Measurements from ENCODE around the gene SPATS2. TPM values are rescaled to one million over a fixed set of nuclear protein-coding genes. Genes with fewer than 3 reads are reported as not detected.
A peak's percentile ranks its signal among the peaks of the same experiment; 100 is the strongest.
"Not testable (repeated sequence)": the region's sequence is repeated elsewhere in the genome, so short reads cannot be mapped to it uniquely, and the experiment has no call there.

Gene SPATS2
- total RNA-seq, 1 donor from 2014 or later, result 7.0 TPM

GRCh38 chr12:49377386-49377785 is 10.1 kb downstream of the SPATS2 start:
- ATAC-seq (ENCODE audit: poor library complexity), result no peak
- no peak for DNase-seq
- intact Hi-C loops (cut with DNase I), result no loop called here

GRCh38 chr12:49380184-49380583 is 12.9 kb downstream of the SPATS2 start:
- ATAC-seq (ENCODE audit: poor library complexity); DNase-seq; intact Hi-C loops (cut with DNase I): not testable (repeated sequence)

GRCh38 chr12:49388682-49389386 is 21.6 kb downstream of the SPATS2 start:
- no peak for ATAC-seq (ENCODE audit: poor library complexity)
- intact Hi-C loops (cut with DNase I), result no loop called here

GRCh38 chr12:49389387-49389703 is 22.1 kb downstream of the SPATS2 start:
- DNase-seq, result no peak
- ATAC-seq (ENCODE audit: poor library complexity), result no peak
- intact Hi-C loops (cut with DNase I), result no loop called here

More at GRCh38 chr12:49388682-49389386, 21.6 kb downstream of the SPATS2 start:
- DNase-seq, result peak; percentile 71

GRCh38 chr12:49397000-49397399 is 29.7 kb downstream of the SPATS2 start:
- DNase-seq, result no peak
- intact Hi-C loops (cut with DNase I), result no loop called here
- ATAC-seq (ENCODE audit: poor library complexity), result no peak

- ATAC-seq (ENCODE audit: poor library complexity) (no peak), DNase-seq (no peak)
- intact Hi-C loops (cut with DNase I), result no loop called here
Observed at GRCh38 chr12:49400304-49400703, 33.0 kb downstream of the SPATS2 start.

- no peak for ATAC-seq (ENCODE audit: poor library complexity)
- no peak for DNase-seq
- intact Hi-C loops (cut with DNase I), result no loop called here
Observed at GRCh38 chr12:49403971-49404450, 36.7 kb downstream of the SPATS2 start.

GRCh38 chr12:49404956-49405355 is 37.7 kb downstream of the SPATS2 start:
- intact Hi-C loops (cut with DNase I), result no loop called here
- ATAC-seq (ENCODE audit: poor library complexity) (no peak), DNase-seq (no peak)

GRCh38 chr12:49410818-49411217 is 43.6 kb downstream of the SPATS2 start:
- ATAC-seq (ENCODE audit: poor library complexity), result no peak
- DNase-seq, result no peak
- intact Hi-C loops (cut with DNase I), result no loop called here

GRCh38 chr12:49413010-49413409 is 45.7 kb downstream of the SPATS2 start:
- intact Hi-C loops (cut with DNase I), result no loop called here
- DNase-seq, result no peak
- ATAC-seq (ENCODE audit: poor library complexity), result no peak

GRCh38 chr12:49413796-49414195 is 46.5 kb downstream of the SPATS2 start:
- ATAC-seq (ENCODE audit: poor library complexity) (no peak), DNase-seq (no peak)
- intact Hi-C loops (cut with DNase I), result no loop called here

GRCh38 chr12:49414364-49414763 is 47.1 kb downstream of the SPATS2 start:
- ATAC-seq (ENCODE audit: poor library complexity) (no peak), DNase-seq (no peak)
- intact Hi-C loops (cut with DNase I), result no loop called here

GRCh38 chr12:49415521-49415970 is 48.3 kb downstream of the SPATS2 start:
- intact Hi-C loops (cut with DNase I), result no loop called here
- ATAC-seq (ENCODE audit: poor library complexity), result no peak
- no peak for DNase-seq

- ATAC-seq (ENCODE audit: poor library complexity) (no peak), DNase-seq (no peak)
- intact Hi-C loops (cut with DNase I), result no loop called here
Observed at GRCh38 chr12:49416892-49417291, 49.6 kb downstream of the SPATS2 start.

GRCh38 chr12:49417558-49417957 is 50.3 kb downstream of the SPATS2 start:
- no peak for DNase-seq
- intact Hi-C loops (cut with DNase I), result no loop called here
- no peak for ATAC-seq (ENCODE audit: poor library complexity)

- no peak for DNase-seq
- intact Hi-C loops (cut with DNase I), result no loop called here
- ATAC-seq (ENCODE audit: poor library complexity), result no peak
Observed at GRCh38 chr12:49420556-49420955, 53.3 kb downstream of the SPATS2 start.

- DNase-seq (no peak), ATAC-seq (ENCODE audit: poor library complexity) (no peak)
- intact Hi-C loops (cut with DNase I), result no loop called here
Observed at GRCh38 chr12:49422114-49422513, 54.9 kb downstream of the SPATS2 start.

GRCh38 chr12:49428793-49429192 is 61.5 kb downstream of the SPATS2 start:
- ATAC-seq (ENCODE audit: poor library complexity) (peak; percentile 41), DNase-seq (no peak)
- intact Hi-C loops (cut with DNase I), result no loop called here

- DNase-seq, result no peak
- intact Hi-C loops (cut with DNase I), result no loop called here
- ATAC-seq (ENCODE audit: poor library complexity), result no peak
Observed at GRCh38 chr12:49432616-49433015, 65.4 kb downstream of the SPATS2 start.

- intact Hi-C loops (cut with DNase I); ATAC-seq (ENCODE audit: poor library complexity); DNase-seq: not testable (repeated sequence)
Observed at GRCh38 chr12:49436799-49437198, 69.5 kb downstream of the SPATS2 start.

- ATAC-seq (ENCODE audit: poor library complexity), result no peak
- no peak for DNase-seq
- intact Hi-C loops (cut with DNase I), result no loop called here
Observed at GRCh38 chr12:49439042-49439441, 71.8 kb downstream of the SPATS2 start.
